ENCODE results near the gene DPF3.

Gene DPF3

GRCh38 chr14:72833174-72833573 lies 60.7 kb downstream of the DPF3 start:
- no peak for DNase-seq

- no peak for DNase-seq
Measured at GRCh38 chr14:72830786-72831594, 62.9 kb downstream of the DPF3 start.

- DNase-seq, result no peak
Measured at GRCh38 chr14:72830356-72830755, 63.5 kb downstream of the DPF3 start.

GRCh38 chr14:72828604-72829003 lies 65.3 kb downstream of the DPF3 start:
- no peak for DNase-seq

GRCh38 chr14:72826039-72826438 lies 67.9 kb downstream of the DPF3 start:
- no peak for DNase-seq

GRCh38 chr14:72825486-72825885 lies 68.4 kb downstream of the DPF3 start:
- no peak for DNase-seq

GRCh38 chr14:72824051-72824450 lies 69.8 kb downstream of the DPF3 start:
- no peak for DNase-seq

GRCh38 chr14:72822946-72823611 lies 70.8 kb downstream of the DPF3 start:
- DNase-seq, result no peak

GRCh38 chr14:72818998-72819397 lies 74.9 kb downstream of the DPF3 start:
- DNase-seq, result no peak

- DNase-seq, result no peak
Measured at GRCh38 chr14:72816287-72816686, 77.6 kb downstream of the DPF3 start.

- no peak for DNase-seq
Measured at GRCh38 chr14:72815430-72815829, 78.5 kb downstream of the DPF3 start.

GRCh38 chr14:72812292-72812851 lies 81.5 kb downstream of the DPF3 start:
- no peak for DNase-seq

- DNase-seq, result no peak
Measured at GRCh38 chr14:72810201-72810600, 83.7 kb downstream of the DPF3 start.

- DNase-seq, result no peak
Measured at GRCh38 chr14:72809063-72809462, 84.8 kb downstream of the DPF3 start.

- DNase-seq, result peak; percentile 19
Measured at GRCh38 chr14:72808564-72808963, 85.3 kb downstream of the DPF3 start.

GRCh38 chr14:72802588-72802946 lies 91.3 kb downstream of the DPF3 start:
- no peak for DNase-seq

- DNase-seq, result no peak
Measured at GRCh38 chr14:72801836-72802587, 91.9 kb downstream of the DPF3 start.

GRCh38 chr14:72801381-72801812 lies 92.5 kb downstream of the DPF3 start:
- DNase-seq, result peak; percentile 88

GRCh38 chr14:72800848-72801370 lies 93.0 kb downstream of the DPF3 start:
- DNase-seq, result no peak

- DNase-seq, result no peak
Measured at GRCh38 chr14:72800296-72800695, 93.6 kb downstream of the DPF3 start.

GRCh38 chr14:72796935-72797334 lies 97.0 kb downstream of the DPF3 start:
- no peak for DNase-seq

- DNase-seq, result no peak
Measured at GRCh38 chr14:72793156-72793939, 100.6 kb downstream of the DPF3 start.
